DND-41 (cell line): ENCODE data around the gene PRKRA.

Source experiments
- EZH2 ChIP-seq: IDR thresholded peaks from 3 replicates; pipeline ENCODE4 v1.6.1; 2012; ENCODE audit warnings: borderline replicate concordance, low read depth, mild to moderate bottlenecking, moderate library complexity, low read length, inconsistent platforms; ENCODE audit not compliant: severe bottlenecking
- TF ChIP-seq, protein P1 (sequence below): IDR thresholded peaks from 2 replicates; pipeline ENCODE4 v1.5.1; 2012; ENCODE audit warnings: borderline replicate concordance, low read length, moderate library complexity, mild to moderate bottlenecking; ENCODE audit not compliant: poor library complexity, severe bottlenecking; ENCODE audit errors: extremely low read depth

DNA sequence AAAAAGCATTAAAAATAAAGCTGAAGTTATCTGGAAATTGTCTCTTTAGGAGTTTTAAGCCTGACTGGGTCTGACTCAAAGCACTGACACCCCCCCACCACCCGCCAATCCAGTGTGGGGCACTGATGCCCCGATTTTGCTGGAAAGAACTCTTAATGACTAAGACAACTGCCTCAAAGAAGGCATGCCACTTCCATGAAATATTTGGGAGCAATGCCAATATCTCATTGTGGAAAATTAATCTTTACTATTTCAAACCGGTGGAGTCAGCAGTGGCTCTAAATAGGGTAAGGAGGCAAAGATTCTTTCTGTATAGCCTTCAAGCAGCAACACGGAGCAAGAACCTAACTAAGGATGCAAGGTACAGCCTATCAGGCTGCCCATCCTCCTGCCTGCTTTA lies 23.0 kb upstream of the PRKRA start:
- TF ChIP-seq EZH2: no peak
- TF ChIP-seq, protein P1, sequence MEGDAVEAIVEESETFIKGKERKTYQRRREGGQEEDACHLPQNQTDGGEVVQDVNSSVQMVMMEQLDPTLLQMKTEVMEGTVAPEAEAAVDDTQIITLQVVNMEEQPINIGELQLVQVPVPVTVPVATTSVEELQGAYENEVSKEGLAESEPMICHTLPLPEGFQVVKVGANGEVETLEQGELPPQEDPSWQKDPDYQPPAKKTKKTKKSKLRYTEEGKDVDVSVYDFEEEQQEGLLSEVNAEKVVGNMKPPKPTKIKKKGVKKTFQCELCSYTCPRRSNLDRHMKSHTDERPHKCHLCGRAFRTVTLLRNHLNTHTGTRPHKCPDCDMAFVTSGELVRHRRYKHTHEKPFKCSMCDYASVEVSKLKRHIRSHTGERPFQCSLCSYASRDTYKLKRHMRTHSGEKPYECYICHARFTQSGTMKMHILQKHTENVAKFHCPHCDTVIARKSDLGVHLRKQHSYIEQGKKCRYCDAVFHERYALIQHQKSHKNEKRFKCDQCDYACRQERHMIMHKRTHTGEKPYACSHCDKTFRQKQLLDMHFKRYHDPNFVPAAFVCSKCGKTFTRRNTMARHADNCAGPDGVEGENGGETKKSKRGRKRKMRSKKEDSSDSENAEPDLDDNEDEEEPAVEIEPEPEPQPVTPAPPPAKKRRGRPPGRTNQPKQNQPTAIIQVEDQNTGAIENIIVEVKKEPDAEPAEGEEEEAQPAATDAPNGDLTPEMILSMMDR: no peak
